ENCODE data around the gene AMMECR1L. TPM values are rescaled to one million over a fixed set of nuclear protein-coding genes. Genes with fewer than 3 reads are reported as not detected.
A peak's percentile ranks its signal among the peaks of the same experiment; 100 is the strongest.
"Not testable (repeated sequence)": the region's sequence is repeated elsewhere in the genome, so short reads cannot be mapped to it uniquely, and the experiment has no call there.

The AMMECR1L gene
- total RNA-seq, 2 donors from 2014 or later: 21.7 to 22.0 TPM

GRCh38 chr2:127884861-127885740 is 655 bp downstream of the AMMECR1L start:
- peak overlapping the region; percentile 83 for H3K27ac ChIP-seq (ENCODE audit: low read depth, low read length)
- Mint-ChIP-seq H3K36me3 (ENCODE audit: low read depth) (peaks cover 35% of the 10 kb centered on the region), H3K4me1 (peaks cover 19% of the 10 kb centered on the region), H3K4me3 (peak overlapping the region; percentile 84), H3K27ac (peak overlapping the region; percentile 92)
- H3K27me3 Mint-ChIP-seq (ENCODE audit: insufficient read depth); H3K9me3 Mint-ChIP-seq; H3K4me1 ChIP-seq (ENCODE audit: control insufficient read depth, insufficient read depth, low read length); H3K27me3 ChIP-seq (ENCODE audit: control insufficient read depth, insufficient read depth, low read length, poor library complexity, severe bottlenecking); H3K9me3 ChIP-seq (ENCODE audit: control insufficient read depth, low read length): not testable (repeated sequence)
- peak; percentile 65 for TF ChIP-seq CTCF (conservative IDR thresholded peaks at IDR 0.05)
- peak; percentile 64 for DNase-seq
- WGBS, 2 experiments (ENCODE audit: insufficient coverage in 1 of 2, insufficient read length in 1 of 2): 1 to 4% methylated on average over 8 to 16 of the region's 61 CpGs
- peak overlapping the region; percentile 54 for H3K9ac ChIP-seq (ENCODE audit: extremely low read depth, low read length, poor library complexity, severe bottlenecking)
- H3K4me3 ChIP-seq (ENCODE audit: low read length): peak overlapping the region; percentile 84
- peaks cover 40% of the 10 kb centered on the region for H3K36me3 ChIP-seq (ENCODE audit: control insufficient read depth, insufficient read depth, low read length)

- Mint-ChIP-seq H3K27ac (peak overlapping the region; percentile 92), H3K4me1 (peaks cover 19% of the 10 kb centered on the region), H3K4me3 (peak overlapping the region; percentile 84), H3K9me3 (no peaks in the 10 kb centered on the region), H3K36me3 (ENCODE audit: low read depth) (peaks cover 39% of the 10 kb centered on the region), H3K27me3 (ENCODE audit: insufficient read depth) (no peaks in the 10 kb centered on the region)
- H3K36me3 ChIP-seq (ENCODE audit: control insufficient read depth, insufficient read depth, low read length): peaks cover 46% of the 10 kb centered on the region
- peak overlapping the region; percentile 4 for H3K9ac ChIP-seq (ENCODE audit: extremely low read depth, low read length, poor library complexity, severe bottlenecking)
- no peak for DNase-seq
- WGBS, 2 experiments (ENCODE audit: insufficient coverage in 1 of 2, insufficient read length in 1 of 2): 53 to 64% methylated on average over 6 to 10 of the region's 10 CpGs
- H3K4me1 ChIP-seq (ENCODE audit: control insufficient read depth, insufficient read depth, low read length): peaks cover 4% of the 10 kb centered on the region
- H3K9me3 ChIP-seq (ENCODE audit: control insufficient read depth, low read length): no peaks in the 10 kb centered on the region
- TF ChIP-seq CTCF (conservative IDR thresholded peaks at IDR 0.05): no peak
- no peaks in the 10 kb centered on the region for H3K27me3 ChIP-seq (ENCODE audit: control insufficient read depth, insufficient read depth, low read length, poor library complexity, severe bottlenecking)
- no peak overlapping the region for H3K27ac ChIP-seq (ENCODE audit: low read depth, low read length)
- H3K4me3 ChIP-seq (ENCODE audit: low read length): peak overlapping the region; percentile 84
Observed at GRCh38 chr2:127884436-127884835, 1.3 kb downstream of the AMMECR1L start.

GRCh38 chr2:127879899-127880298 is 5.9 kb downstream of the AMMECR1L start:
- H3K36me3 ChIP-seq (ENCODE audit: control insufficient read depth, insufficient read depth, low read length): peaks cover 54% of the 10 kb centered on the region
- no peaks in the 10 kb centered on the region for H3K27me3 ChIP-seq (ENCODE audit: control insufficient read depth, insufficient read depth, low read length, poor library complexity, severe bottlenecking)
- H3K4me3 Mint-ChIP-seq: no peak overlapping the region
- no peak for TF ChIP-seq CTCF (conservative IDR thresholded peaks at IDR 0.05)
- H3K4me3 ChIP-seq (ENCODE audit: low read length): no peak overlapping the region
- H3K4me1 Mint-ChIP-seq: peaks cover 13% of the 10 kb centered on the region
- H3K4me1 ChIP-seq (ENCODE audit: control insufficient read depth, insufficient read depth, low read length): peaks cover 4% of the 10 kb centered on the region
- no peaks in the 10 kb centered on the region for H3K9me3 Mint-ChIP-seq
- no peaks in the 10 kb centered on the region for H3K27me3 Mint-ChIP-seq (ENCODE audit: insufficient read depth)
- 91 to 94% methylated on average over 4 to 5 of the region's 5 CpGs for WGBS, 2 experiments (ENCODE audit: insufficient coverage in 1 of 2, insufficient read length in 1 of 2)
- no peak overlapping the region for H3K27ac Mint-ChIP-seq
- peaks cover 48% of the 10 kb centered on the region for H3K36me3 Mint-ChIP-seq (ENCODE audit: low read depth)
- no peak overlapping the region for H3K27ac ChIP-seq (ENCODE audit: low read depth, low read length)
- no peaks in the 10 kb centered on the region for H3K9me3 ChIP-seq (ENCODE audit: control insufficient read depth, low read length)
- H3K9ac ChIP-seq (ENCODE audit: extremely low read depth, low read length, poor library complexity, severe bottlenecking): no peak overlapping the region
- no peak for DNase-seq
